Stomach smooth muscle (tissue), 2 donors: Measurements from ENCODE around the gene DCXR.
A peak's percentile ranks its signal among the peaks of the same experiment; 100 is the strongest.

ENCODE experiments used
- H3K27ac ChIP-seq: one replicate; pipeline ENCODE4 v1.7.0; 2013; ENCODE audit warnings: mild to moderate bottlenecking, low read length, inconsistent platforms
- H3K27me3 ChIP-seq, 2 donors: one replicate each; pipeline ENCODE4 v1.7.0; 2013; ENCODE audit warnings: low read length in 2 of 2; ENCODE audit not compliant: insufficient read depth in 2 of 2, control insufficient read depth in 1 of 2
- H3K36me3 ChIP-seq, 2 donors: one replicate each; pipeline ENCODE4 v1.7.0; 2013; ENCODE audit warnings: low read length in 2 of 2; ENCODE audit not compliant: control insufficient read depth in 2 of 2, insufficient read depth in 2 of 2
- H3K4me1 ChIP-seq: one replicate; pipeline ENCODE4 v1.7.0; 2013; ENCODE audit warnings: low read length; ENCODE audit not compliant: control insufficient read depth, insufficient read depth
- H3K4me3 ChIP-seq, 2 donors: one replicate each; pipeline ENCODE4 v1.7.0; 2013; ENCODE audit warnings: low read length in 2 of 2
- H3K9ac ChIP-seq, 2 donors: one replicate each; pipeline ENCODE4 v1.7.0; 2013; ENCODE audit warnings: low read length in 2 of 2, mild to moderate bottlenecking in 1 of 2
- H3K9me3 ChIP-seq, 2 donors: one replicate each; pipeline ENCODE4 v1.7.0; 2013; ENCODE audit warnings: low read length in 2 of 2; ENCODE audit not compliant: control insufficient read depth in 2 of 2
- donor health status: healthy.
- donor health status: Pancreatic carcinoma.

DCXR gene

DNA sequence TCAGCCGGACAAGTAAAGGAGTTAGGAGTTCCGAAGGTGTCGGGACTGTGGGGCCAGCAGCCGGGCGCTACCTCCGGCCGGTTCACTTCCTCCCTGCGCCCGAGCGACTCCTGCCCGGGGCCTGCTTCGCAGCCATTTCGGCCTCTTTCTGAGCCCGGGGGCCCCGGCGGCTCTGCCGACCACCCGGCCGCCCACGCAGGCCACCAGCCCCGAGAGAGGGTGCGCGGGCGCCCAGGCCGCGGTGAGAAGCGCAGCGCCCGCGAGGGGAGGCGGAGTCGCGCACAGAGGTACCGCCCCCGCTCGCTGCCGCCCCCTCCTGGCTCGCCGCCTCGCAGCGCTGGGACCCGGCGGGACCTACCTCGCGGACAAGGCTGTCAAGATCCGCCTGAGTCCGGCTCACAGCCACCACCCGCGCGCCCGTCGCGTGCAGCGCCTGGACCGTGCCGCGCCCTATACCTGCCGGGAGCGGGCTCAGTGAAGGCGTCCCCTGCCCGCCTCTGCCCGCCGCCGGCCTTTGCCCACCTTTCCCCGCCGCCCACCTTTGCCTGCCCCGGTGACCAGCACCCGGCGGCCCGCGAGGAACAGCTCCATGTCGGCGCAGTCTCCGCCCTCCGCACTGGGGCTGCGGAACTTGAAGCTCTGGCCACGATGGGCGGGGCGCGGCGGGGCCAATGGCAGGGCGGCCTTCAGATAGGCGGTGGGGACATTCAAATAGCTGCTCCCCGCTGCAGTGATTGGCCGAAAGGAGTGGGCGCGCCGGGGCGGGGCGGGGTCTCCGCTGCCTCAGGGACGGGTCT, at the start of gene DCXR:
Gene DCXR (minus strand): TSS at position 606 of the 797 bp plus-strand sequence. CDS start 15 bp downstream, at position 591.
- H3K4me3 ChIP-seq = peak within 1 kb of the TSS; percentile 78 to 81
- peaks cover 0 to 9% of the 10 kb centered on the region in 2 donors for H3K27me3 ChIP-seq
- peak within 1 kb of the TSS; percentile 88 for H3K27ac ChIP-seq
- no peaks in the 10 kb centered on the region for H3K9me3 ChIP-seq
- H3K36me3 ChIP-seq = no peaks in the 10 kb centered on the region
- H3K9ac ChIP-seq = peak within 1 kb of the TSS; percentile 82 to 92
- peaks cover 28% of the 10 kb centered on the region for H3K4me1 ChIP-seq

DNA sequence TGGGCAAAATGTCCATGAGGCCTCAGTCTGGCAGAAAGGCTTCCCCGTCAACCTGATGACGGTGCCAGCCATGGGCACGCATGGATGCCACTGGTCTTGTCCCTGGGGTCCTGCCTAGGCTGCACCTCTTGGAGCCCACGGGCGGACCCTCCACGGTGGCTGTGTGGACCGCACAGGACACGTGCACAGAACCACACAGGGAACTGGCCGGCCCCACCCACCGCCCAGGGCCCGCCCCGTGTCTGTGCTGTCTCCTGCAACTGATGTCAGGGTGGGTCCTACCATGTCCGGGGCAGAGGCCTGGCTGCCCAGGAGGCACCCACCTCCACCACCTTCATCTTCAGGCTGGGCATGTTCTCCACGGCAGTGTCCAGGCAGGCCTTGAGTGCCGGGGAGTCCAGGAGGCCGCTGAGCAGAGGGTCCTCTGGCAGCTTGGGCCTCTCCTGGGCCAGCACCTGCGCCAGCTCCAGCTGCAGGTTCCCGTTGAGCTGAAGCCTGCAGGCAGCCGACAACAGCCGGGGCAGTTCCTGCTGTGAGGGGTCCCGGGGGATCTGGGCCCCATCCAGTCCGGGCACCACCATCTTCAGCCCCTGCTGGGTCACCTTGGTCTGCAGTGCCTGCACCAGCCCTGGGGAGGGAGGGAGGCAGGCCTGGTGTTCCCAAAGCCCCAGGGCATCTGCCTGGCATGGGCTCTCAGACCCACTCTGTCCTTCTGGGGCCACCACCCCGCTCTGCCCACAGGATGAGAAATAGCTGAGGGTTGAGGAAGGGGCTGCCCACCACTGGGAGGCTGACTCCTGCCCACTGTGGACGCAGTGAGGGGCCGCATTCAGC, 48.7 kb upstream of the DCXR start:
- H3K4me1 ChIP-seq = no peaks in the 10 kb centered on the region
- H3K9ac ChIP-seq = no peak overlapping the region
- H3K36me3 ChIP-seq = peaks cover 38 to 48% of the 10 kb centered on the region in 2 donors
- no peaks in the 10 kb centered on the region for H3K27me3 ChIP-seq
- no peak overlapping the region for H3K4me3 ChIP-seq
- H3K27ac ChIP-seq = no peak overlapping the region
- no peaks in the 10 kb centered on the region for H3K9me3 ChIP-seq

- Histone ChIP-seq H3K9ac (no peak overlapping the region), H3K9me3 (no peaks in the 10 kb centered on the region), H3K27ac (no peak overlapping the region), H3K4me3 (no peak overlapping the region), H3K36me3 (peaks cover 30 to 48% of the 10 kb centered on the region in 2 donors), H3K4me1 (no peaks in the 10 kb centered on the region), H3K27me3 (no peaks in the 10 kb centered on the region)
Observed at GRCh38 chr17:82085031-82085861, 47.7 kb upstream of the DCXR start.

DNA sequence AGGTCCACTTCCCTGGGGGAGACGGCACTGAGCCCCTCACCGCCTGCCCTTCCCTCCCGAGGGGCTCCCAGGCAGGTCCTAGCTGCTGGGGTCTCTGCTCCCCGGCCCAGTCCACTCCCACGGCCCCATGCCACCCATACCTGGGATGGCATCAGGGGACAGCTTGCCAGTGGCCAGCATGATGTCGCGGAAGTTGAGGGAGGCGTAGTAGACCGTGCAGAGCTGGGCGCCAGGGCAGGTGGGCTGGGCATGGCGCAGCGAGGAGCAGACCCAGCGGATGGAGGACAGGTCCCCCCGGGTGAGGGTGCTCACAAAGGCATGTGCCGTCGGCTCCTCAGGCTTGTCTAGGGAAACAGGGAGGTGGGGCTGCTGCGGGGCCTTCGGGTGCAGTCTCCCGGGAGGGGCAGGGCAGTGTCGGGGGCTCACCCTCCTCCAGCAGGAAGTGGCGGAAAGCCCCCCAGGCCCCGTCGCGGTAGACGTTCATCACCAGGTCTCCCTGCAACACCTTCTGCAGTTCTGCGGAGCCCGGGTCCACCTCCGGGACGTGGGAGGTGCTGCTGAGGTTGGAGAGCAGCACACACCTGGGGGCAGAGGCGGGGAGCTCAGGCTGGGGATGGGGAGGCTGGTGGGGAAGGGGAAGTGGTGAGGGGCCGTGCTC, 47.0 kb upstream of the DCXR start:
- H3K4me1 ChIP-seq = no peaks in the 10 kb centered on the region
- H3K9ac ChIP-seq = no peak overlapping the region
- H3K36me3 ChIP-seq = peaks cover 25 to 46% of the 10 kb centered on the region in 2 donors
- no peak overlapping the region for H3K27ac ChIP-seq
- no peaks in the 10 kb centered on the region for H3K27me3 ChIP-seq
- no peaks in the 10 kb centered on the region for H3K9me3 ChIP-seq
- H3K4me3 ChIP-seq = no peak overlapping the region

DNA sequence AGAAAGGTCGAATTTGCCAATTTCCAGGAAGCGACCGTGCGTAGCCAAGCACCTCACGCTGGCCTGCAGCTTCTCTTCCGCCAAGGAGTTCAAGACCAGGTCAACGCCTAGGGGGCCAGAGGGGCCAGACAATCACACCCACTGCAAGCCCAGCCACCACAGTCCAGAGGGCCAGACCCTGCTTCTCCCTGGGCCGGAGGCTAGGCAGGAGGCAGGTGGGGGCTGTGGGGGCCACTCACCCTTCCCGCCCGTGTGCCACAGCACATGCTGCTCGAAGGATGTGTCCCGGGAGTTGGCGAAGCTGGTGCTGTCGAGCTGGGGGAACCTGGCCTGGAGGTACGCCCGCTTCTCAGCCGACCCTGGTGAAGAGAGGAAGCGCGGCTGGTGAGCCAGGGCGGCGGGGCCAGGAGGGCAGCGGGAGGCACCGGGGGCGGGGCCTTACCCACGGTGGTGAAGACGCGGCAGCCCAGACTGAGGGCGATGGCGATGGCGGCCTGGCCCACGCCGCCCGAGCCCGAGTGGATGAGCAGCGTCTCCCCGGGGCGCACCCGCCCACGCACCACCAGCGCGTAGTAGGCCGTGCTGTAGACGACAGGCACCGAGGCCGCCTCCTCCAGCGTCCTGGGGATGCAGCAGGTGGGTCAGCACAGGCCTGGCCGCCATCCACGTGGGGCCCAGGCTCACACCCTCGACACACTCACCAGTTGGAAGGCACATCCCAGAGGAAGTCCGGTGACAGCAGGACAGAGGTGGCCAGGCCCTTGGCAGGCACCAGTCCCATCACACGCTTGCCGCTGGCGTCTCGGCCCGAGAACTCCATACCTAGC, 46.2 kb upstream of the DCXR start:
- Histone ChIP-seq H3K27me3 (no peaks in the 10 kb centered on the region), H3K9me3 (no peaks in the 10 kb centered on the region), H3K9ac (no peak overlapping the region), H3K4me1 (no peaks in the 10 kb centered on the region), H3K4me3 (no peak overlapping the region), H3K27ac (no peak overlapping the region), H3K36me3 (peaks cover 24 to 43% of the 10 kb centered on the region in 2 donors)

GRCh38 chr17:82083009-82083408, 45.5 kb upstream of the DCXR start:
- H3K4me3 ChIP-seq = no peak overlapping the region
- peaks cover 19 to 40% of the 10 kb centered on the region in 2 donors for H3K36me3 ChIP-seq
- no peak overlapping the region for H3K27ac ChIP-seq
- H3K4me1 ChIP-seq = no peaks in the 10 kb centered on the region
- H3K27me3 ChIP-seq = no peaks in the 10 kb centered on the region
- no peak overlapping the region for H3K9ac ChIP-seq
- no peaks in the 10 kb centered on the region for H3K9me3 ChIP-seq

- Histone ChIP-seq H3K4me1 (no peaks in the 10 kb centered on the region), H3K27ac (no peak overlapping the region), H3K9ac (no peak overlapping the region), H3K36me3 (peaks cover 16 to 35% of the 10 kb centered on the region in 2 donors), H3K27me3 (no peaks in the 10 kb centered on the region), H3K4me3 (no peak overlapping the region), H3K9me3 (no peaks in the 10 kb centered on the region)
Observed at GRCh38 chr17:82082456-82082855, 45.0 kb upstream of the DCXR start.

GRCh38 chr17:82081966-82082365, 44.5 kb upstream of the DCXR start:
- Histone ChIP-seq H3K9me3 (no peaks in the 10 kb centered on the region), H3K27me3 (no peaks in the 10 kb centered on the region), H3K4me1 (no peaks in the 10 kb centered on the region), H3K36me3 (peaks cover 13 to 33% of the 10 kb centered on the region in 2 donors), H3K27ac (no peak overlapping the region), H3K4me3 (no peak overlapping the region), H3K9ac (no peak overlapping the region)

GRCh38 chr17:82081546-82081945, 44.0 kb upstream of the DCXR start:
- no peaks in the 10 kb centered on the region for H3K9me3 ChIP-seq
- H3K36me3 ChIP-seq = peaks cover 12 to 33% of the 10 kb centered on the region in 2 donors
- no peak overlapping the region for H3K27ac ChIP-seq
- H3K9ac ChIP-seq = no peak overlapping the region
- no peak overlapping the region for H3K4me3 ChIP-seq
- no peaks in the 10 kb centered on the region for H3K4me1 ChIP-seq
- H3K27me3 ChIP-seq = no peaks in the 10 kb centered on the region
